Stimulated activated CD4-positive, alpha-beta T cell treated with anti-CD3 and anti-CD28 coated beads, Interleukin-15, amount 100 ng/mL, for 48 hours (primary cell): Measurements from ENCODE around the gene SLC11A1.

Experiments used
- DNase-seq, 2 donors: peaks; one replicate each; pipeline ENCODE4 v3.0.0-alpha.2; 2020; ENCODE audit warnings: low read depth in 2 of 2

The SLC11A1 gene

GRCh38 chr2:218435003-218435982 is 53.2 kb downstream of the SLC11A1 start:
- DNase-seq: no peak

GRCh38 chr2:218436992-218437391 is 54.9 kb downstream of the SLC11A1 start:
- no peak for DNase-seq

- no peak for DNase-seq
Measured at GRCh38 chr2:218437969-218438368, 55.9 kb downstream of the SLC11A1 start.

GRCh38 chr2:218438596-218438995 is 56.5 kb downstream of the SLC11A1 start:
- no peak for DNase-seq

GRCh38 chr2:218444692-218445357 is 62.8 kb downstream of the SLC11A1 start:
- no peak for DNase-seq

GRCh38 chr2:218445602-218446001 is 63.5 kb downstream of the SLC11A1 start:
- DNase-seq: no peak
